Body of pancreas (tissue), 4 donors: ENCODE results near the gene POLR2H. TPM values are rescaled to one million over a fixed set of nuclear protein-coding genes. Genes with fewer than 3 reads are reported as not detected.
A peak's percentile ranks its signal among the peaks of the same experiment; 100 is the strongest.

Source experiments
- ATAC-seq: fragments of 150-250 bp; one replicate; pipeline ENCODE4 v1.9.1; 2016
- DNase-seq, 4 donors: peaks; one replicate each; pipeline ENCODE4 v3.0.0-alpha.2; 2019
- H3K27ac ChIP-seq, 4 donors: fragments of 200-600 bp; sonication (generic); 1 replicate in 3 of 4; 2 replicates in 1 of 4; pipeline versions ENCODE4 v1.5.1 to v1.6.1; 2016 to 2019; ENCODE audit warnings: mild to moderate bottlenecking in 1 of 4, mixed read lengths in 1 of 4, moderate library complexity in 1 of 4
- H3K27me3 ChIP-seq, 2 donors: fragments of 200-600 bp; sonication (generic); one replicate each; pipeline ENCODE4 v1.6.0; 2016; ENCODE audit warnings: mild to moderate bottlenecking in 1 of 2
- H3K36me3 ChIP-seq, 2 donors: fragments of 200-600 bp; sonication (generic); replicated peaks in 1 of 2; 2 replicates each; pipeline ENCODE4 v1.5.1; 2016; ENCODE audit warnings: low read depth in 2 of 2; ENCODE audit not compliant: insufficient read depth in 1 of 2
- H3K4me1 ChIP-seq: fragments of 200-600 bp; sonication (generic); one replicate; pipeline ENCODE4 v1.6.0; 2016
- H3K4me3 ChIP-seq, 2 donors: fragments of 200-600 bp; sonication (generic); 1 replicate in 1 of 2; 2 replicates in 1 of 2; pipeline ENCODE4 v1.5.1; 2016 to 2019
- H3K9me3 ChIP-seq, 3 donors: fragments of 200-600 bp; sonication (generic); 1 replicate in 2 of 3; 2 replicates in 1 of 3; pipeline ENCODE4 v1.5.1; 2016
- POLR2A ChIP-seq, 3 donors: fragments of 450-650 bp; IDR thresholded peaks; one replicate each; pipeline ENCODE4 v1.6.1; 2016; ENCODE audit warnings: antibody characterized with exemption in 3 of 3, mild to moderate bottlenecking in 2 of 3
- WGBS, 2 donors: methylation state at CpG; one replicate each; pipeline ENCODE4 v1.1.5; 2017; 5-methylcytosine and 5-hydroxymethylcytosine counted together
- intact Hi-C: fragments of 100-400 bp; cut with DNase I; formaldehyde crosslinking; loops from one replicate; pipeline ENCODE4 v1.15.1; 2023
- total RNA-seq, 2 donors: library from RNA; depleted of rRNA; stranded (reverse); fragments of >200 nt; gene quantifications; one replicate each; pipeline ENCODE4 v1.1.0, GENCODE V29; 2016
- TF ChIP-seq, protein P1 (sequence below), 7 experiments: fragments of 450-650 bp in 4 of 7; fragments of 200-600 bp in 3 of 7; sonication (generic) in 3 of 7; IDR thresholded peaks; one replicate each; pipeline ENCODE4 v1.5.1; 2016 to 2019; ENCODE audit warnings: antibody characterized with exemption in 7 of 7

The POLR2H gene
- total RNA-seq, 2 donors from 2014 or later = 32.4 to 137 TPM

- Histone ChIP-seq H3K27me3 (no peaks in the 10 kb centered on the region), H3K27ac (peak overlapping the region in 1 of 4 donors; percentile 57), H3K4me3 (no peak overlapping the region), H3K9me3 (no peaks in the 10 kb centered on the region), H3K4me1 (peaks cover 30% of the 10 kb centered on the region), H3K36me3 (no peaks in the 10 kb centered on the region)
- no peak for ATAC-seq
- no peak for DNase-seq
- intact Hi-C loops = no loop called here
- WGBS, 2 donors = 88 to 91% methylated on average over 13 to 17 of the region's 20 CpGs
- TF ChIP-seq POLR2A (IDR thresholded peaks at IDR 0.05) = no peak
- TF ChIP-seq, protein P1, sequence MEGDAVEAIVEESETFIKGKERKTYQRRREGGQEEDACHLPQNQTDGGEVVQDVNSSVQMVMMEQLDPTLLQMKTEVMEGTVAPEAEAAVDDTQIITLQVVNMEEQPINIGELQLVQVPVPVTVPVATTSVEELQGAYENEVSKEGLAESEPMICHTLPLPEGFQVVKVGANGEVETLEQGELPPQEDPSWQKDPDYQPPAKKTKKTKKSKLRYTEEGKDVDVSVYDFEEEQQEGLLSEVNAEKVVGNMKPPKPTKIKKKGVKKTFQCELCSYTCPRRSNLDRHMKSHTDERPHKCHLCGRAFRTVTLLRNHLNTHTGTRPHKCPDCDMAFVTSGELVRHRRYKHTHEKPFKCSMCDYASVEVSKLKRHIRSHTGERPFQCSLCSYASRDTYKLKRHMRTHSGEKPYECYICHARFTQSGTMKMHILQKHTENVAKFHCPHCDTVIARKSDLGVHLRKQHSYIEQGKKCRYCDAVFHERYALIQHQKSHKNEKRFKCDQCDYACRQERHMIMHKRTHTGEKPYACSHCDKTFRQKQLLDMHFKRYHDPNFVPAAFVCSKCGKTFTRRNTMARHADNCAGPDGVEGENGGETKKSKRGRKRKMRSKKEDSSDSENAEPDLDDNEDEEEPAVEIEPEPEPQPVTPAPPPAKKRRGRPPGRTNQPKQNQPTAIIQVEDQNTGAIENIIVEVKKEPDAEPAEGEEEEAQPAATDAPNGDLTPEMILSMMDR (IDR thresholded peaks at IDR 0.05) = no peak
Measured at GRCh38 chr3:184346480-184347190, 14.9 kb upstream of the POLR2H start.

DNA sequence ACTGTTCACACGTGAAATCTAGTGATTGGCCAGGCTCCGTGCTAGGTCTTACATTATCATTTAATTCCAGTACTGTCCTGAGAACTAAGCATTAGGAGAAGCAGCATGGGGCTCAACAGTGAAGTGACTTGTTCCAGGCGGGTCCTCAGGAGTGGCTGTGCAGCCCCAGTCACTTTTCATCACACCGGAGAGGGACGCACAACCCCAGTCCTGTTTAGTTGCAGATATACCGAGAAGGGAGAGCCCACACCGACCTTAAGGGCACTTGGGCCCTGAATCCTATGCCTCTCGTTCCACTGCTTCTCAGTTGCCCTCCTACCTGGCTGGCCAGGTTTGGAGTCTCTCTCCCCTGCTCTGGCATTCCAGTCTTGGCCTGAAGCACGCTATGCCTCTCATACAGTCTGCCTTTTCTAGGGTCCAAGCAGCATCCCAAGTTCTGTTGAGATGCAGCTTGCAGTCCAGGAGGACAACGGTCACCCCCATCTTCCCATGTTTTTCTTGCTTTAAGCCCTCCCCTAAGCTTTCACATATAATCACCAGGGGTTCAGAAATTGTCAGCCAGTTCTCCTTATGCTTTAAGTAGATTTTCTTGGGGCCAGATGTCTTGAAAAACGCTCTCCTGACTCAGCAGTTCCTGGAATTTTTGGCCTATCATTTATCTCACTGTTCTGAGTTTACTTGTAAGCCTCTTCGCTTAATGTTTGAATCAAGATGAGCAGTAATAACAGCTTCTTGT, 14.0 kb upstream of the POLR2H start:
- DNase-seq (no peak), ATAC-seq (no peak)
- no peaks in the 10 kb centered on the region for H3K9me3 ChIP-seq
- no peak overlapping the region for H3K4me3 ChIP-seq
- H3K4me1 ChIP-seq = peaks cover 33% of the 10 kb centered on the region
- H3K27ac ChIP-seq = no peak overlapping the region
- 69% methylated on average over 10 to 12 of the region's 12 CpGs for WGBS, 2 donors
- intact Hi-C loops = no loop called here
- TF ChIP-seq, protein P1 (IDR thresholded peaks at IDR 0.05) = no peak
- no peak for TF ChIP-seq POLR2A (IDR thresholded peaks at IDR 0.05)
- no peaks in the 10 kb centered on the region for H3K27me3 ChIP-seq
- no peaks in the 10 kb centered on the region for H3K36me3 ChIP-seq

DNA sequence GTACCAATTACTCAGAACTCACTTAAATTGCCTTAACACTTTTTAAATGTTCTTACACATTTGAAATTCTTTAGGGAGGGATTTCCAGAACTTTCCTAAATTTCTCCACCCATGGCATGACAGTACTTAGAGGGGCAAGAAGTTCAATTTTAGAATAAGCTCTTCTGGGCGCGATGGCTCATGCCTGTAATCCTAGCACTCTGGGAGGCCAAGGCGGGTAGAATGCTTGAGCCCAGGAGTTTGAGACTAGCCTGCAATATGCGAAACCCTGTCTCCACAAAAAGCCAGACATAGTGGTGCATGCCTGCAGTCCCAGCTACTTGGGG, 13.5 kb upstream of the POLR2H start:
- 85 to 93% methylated on average over 4 of the region's 4 CpGs for WGBS, 2 donors
- H3K4me1 ChIP-seq = peaks cover 38% of the 10 kb centered on the region
- no peak overlapping the region for H3K27ac ChIP-seq
- DNase-seq (no peak), ATAC-seq (no peak)
- H3K36me3 ChIP-seq = no peaks in the 10 kb centered on the region
- TF ChIP-seq, protein P1 (IDR thresholded peaks at IDR 0.05) = no peak
- TF ChIP-seq POLR2A (IDR thresholded peaks at IDR 0.05) = no peak
- no peaks in the 10 kb centered on the region for H3K9me3 ChIP-seq
- no peaks in the 10 kb centered on the region for H3K27me3 ChIP-seq
- intact Hi-C loops = no loop called here
- no peak overlapping the region for H3K4me3 ChIP-seq

GRCh38 chr3:184349563-184350470, 11.7 kb upstream of the POLR2H start:
- Histone ChIP-seq H3K36me3 (no peaks in the 10 kb centered on the region), H3K4me1 (peaks cover 47% of the 10 kb centered on the region), H3K4me3 (no peak overlapping the region), H3K27ac (peak overlapping the region in 3 of 4 donors; percentile 37 to 60 (median 45)), H3K9me3 (no peaks in the 10 kb centered on the region), H3K27me3 (no peaks in the 10 kb centered on the region)
- intact Hi-C loops = no loop called here
- 59 to 63% methylated on average over 10 of the region's 10 CpGs for WGBS, 2 donors
- TF ChIP-seq, protein P1 (IDR thresholded peaks at IDR 0.05) = no peak
- no peak for TF ChIP-seq POLR2A (IDR thresholded peaks at IDR 0.05)
- ATAC-seq = peak; percentile 28
- peak in 1 of 4 donors; percentile 41 for DNase-seq
